ENCODE data around the gene CHCT1. TPM values are rescaled to one million over a fixed set of nuclear protein-coding genes. Genes with fewer than 3 reads are reported as not detected.
A peak's percentile ranks its signal among the peaks of the same experiment; 100 is the strongest.

Gene CHCT1
- polyA plus RNA-seq, 3 donors = 0.89 TPM; not detected in 2

DNA sequence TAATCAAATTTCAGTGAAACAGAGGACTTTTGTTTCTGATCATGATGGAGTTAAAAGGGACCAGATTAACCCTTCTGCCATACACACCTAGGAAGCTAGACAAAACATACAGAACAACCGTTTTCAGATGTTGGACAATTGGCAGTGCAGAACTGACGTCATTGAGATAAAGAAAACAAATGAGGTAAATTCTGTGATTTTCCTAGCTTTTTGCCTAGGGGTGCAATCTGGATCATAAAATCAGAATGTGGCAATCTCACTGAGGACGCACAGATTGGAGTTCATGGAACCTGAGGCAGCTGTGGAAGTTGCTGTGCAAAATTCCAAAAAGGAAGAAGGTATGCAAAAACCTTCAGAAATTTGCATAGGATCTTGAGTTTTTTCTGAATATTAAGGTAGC is 15.4 kb upstream of the CHCT1 start:
- peaks cover 0 to 3% (median 0%) of the 10 kb centered on the region in 7 donors for H3K9me3 Mint-ChIP-seq
- intact Hi-C loops (cut with micrococcal nuclease) = loop anchor here in 1 of 2 donors (10.0 kb wide), 1 partner anchor 52 kb away; no protein-coding TSS in a partner anchor
- H3K79me2 ChIP-seq (ENCODE audit: insufficient read depth, low read length) = no peaks in the 10 kb centered on the region

GRCh38 chr17:60410001-60410400 is 12.3 kb upstream of the CHCT1 start:
- Histone ChIP-seq H2AFZ (ENCODE audit: insufficient read depth, low read depth, low read length, poor library complexity, severe bottlenecking) (peak overlapping the region; percentile 8), H3K4me1 (ENCODE audit: control insufficient read depth in 1 of 2, insufficient read depth in 2 of 2, low read length in 2 of 2) (no peaks in the 10 kb centered on the region), H3K4me3 (replicated peaks in 1 of 3; ENCODE audit: low read depth in 2 of 3, low read length in 3 of 3) (no peak overlapping the region), H3K9me3 (replicated peaks in 1 of 2; ENCODE audit: control insufficient read depth in 1 of 2, insufficient read depth in 1 of 2, low read length in 2 of 2) (no peaks in the 10 kb centered on the region), H3K36me3 (replicated peaks in 1 of 2; ENCODE audit: control insufficient read depth in 1 of 2, insufficient read depth in 2 of 2, low read length in 2 of 2) (no peaks in the 10 kb centered on the region), H3K9ac (ENCODE audit: insufficient read depth, low read length, poor library complexity, severe bottlenecking) (no peak overlapping the region), H4K20me1 (ENCODE audit: insufficient read depth, low read length) (no peaks in the 10 kb centered on the region), H3K79me2 (ENCODE audit: insufficient read depth, low read length) (no peaks in the 10 kb centered on the region), H3K27me3 (ENCODE audit: control insufficient read depth in 2 of 2, insufficient read depth in 2 of 2, low read length in 2 of 2) (no peaks in the 10 kb centered on the region), H3K4me2 (replicated peaks; ENCODE audit: extremely low read depth, low read length, poor library complexity, severe bottlenecking) (no peak overlapping the region), H3K27ac (ENCODE audit: low read depth in 1 of 2, low read length in 2 of 2) (no peak overlapping the region)
- Mint-ChIP-seq H3K9me3 (peaks cover 0 to 3% (median 0%) of the 10 kb centered on the region in 7 donors), H3K4me3 (no peak overlapping the region), H3K36me3 (no peaks in the 10 kb centered on the region), H3K27ac (peak overlapping the region in 1 of 7 donors; percentile 75), H3K4me1 (no peaks in the 10 kb centered on the region), H3K27me3 (ENCODE audit: low read depth in 3 of 3) (no peaks in the 10 kb centered on the region)
- intact Hi-C loops (cut with micrococcal nuclease) = no loop called here
- WGBS (ENCODE audit: insufficient coverage) = 100% methylated on average over 3 of the region's 4 CpGs
- TF ChIP-seq, protein P1, sequence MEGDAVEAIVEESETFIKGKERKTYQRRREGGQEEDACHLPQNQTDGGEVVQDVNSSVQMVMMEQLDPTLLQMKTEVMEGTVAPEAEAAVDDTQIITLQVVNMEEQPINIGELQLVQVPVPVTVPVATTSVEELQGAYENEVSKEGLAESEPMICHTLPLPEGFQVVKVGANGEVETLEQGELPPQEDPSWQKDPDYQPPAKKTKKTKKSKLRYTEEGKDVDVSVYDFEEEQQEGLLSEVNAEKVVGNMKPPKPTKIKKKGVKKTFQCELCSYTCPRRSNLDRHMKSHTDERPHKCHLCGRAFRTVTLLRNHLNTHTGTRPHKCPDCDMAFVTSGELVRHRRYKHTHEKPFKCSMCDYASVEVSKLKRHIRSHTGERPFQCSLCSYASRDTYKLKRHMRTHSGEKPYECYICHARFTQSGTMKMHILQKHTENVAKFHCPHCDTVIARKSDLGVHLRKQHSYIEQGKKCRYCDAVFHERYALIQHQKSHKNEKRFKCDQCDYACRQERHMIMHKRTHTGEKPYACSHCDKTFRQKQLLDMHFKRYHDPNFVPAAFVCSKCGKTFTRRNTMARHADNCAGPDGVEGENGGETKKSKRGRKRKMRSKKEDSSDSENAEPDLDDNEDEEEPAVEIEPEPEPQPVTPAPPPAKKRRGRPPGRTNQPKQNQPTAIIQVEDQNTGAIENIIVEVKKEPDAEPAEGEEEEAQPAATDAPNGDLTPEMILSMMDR (IDR thresholded peaks at IDR 0.05) = no peak
- no peak for DNase-seq

More for the DNA sequence above, 15.4 kb upstream of the CHCT1 start:
- Mint-ChIP-seq H3K36me3 (peaks cover 0 to 3% of the 10 kb centered on the region in 2 donors), H3K4me1 (peaks cover 9% of the 10 kb centered on the region), H3K27me3 (ENCODE audit: low read depth in 3 of 3) (peaks cover 0 to 2% (median 0%) of the 10 kb centered on the region in 3 donors), H3K27ac (peak overlapping the region in 1 of 7 donors; percentile 41), H3K4me3 (no peak overlapping the region)
- DNase-seq = no peak
- Histone ChIP-seq H3K4me1 (ENCODE audit: control insufficient read depth in 1 of 2, insufficient read depth in 2 of 2, low read length in 2 of 2) (peaks cover 3 to 13% of the 10 kb centered on the region in 2 donors), H2AFZ (ENCODE audit: insufficient read depth, low read depth, low read length, poor library complexity, severe bottlenecking) (no peak overlapping the region), H3K27ac (ENCODE audit: low read depth in 1 of 2, low read length in 2 of 2) (no peak overlapping the region), H3K9ac (ENCODE audit: insufficient read depth, low read length, poor library complexity, severe bottlenecking) (no peak overlapping the region), H4K20me1 (ENCODE audit: insufficient read depth, low read length) (no peaks in the 10 kb centered on the region), H3K36me3 (replicated peaks in 1 of 2; ENCODE audit: control insufficient read depth in 1 of 2, insufficient read depth in 2 of 2, low read length in 2 of 2) (no peaks in the 10 kb centered on the region), H3K4me2 (replicated peaks; ENCODE audit: extremely low read depth, low read length, poor library complexity, severe bottlenecking) (no peak overlapping the region), H3K9me3 (replicated peaks in 1 of 2; ENCODE audit: control insufficient read depth in 1 of 2, insufficient read depth in 1 of 2, low read length in 2 of 2) (no peaks in the 10 kb centered on the region), H3K27me3 (ENCODE audit: control insufficient read depth in 2 of 2, insufficient read depth in 2 of 2, low read length in 2 of 2) (no peaks in the 10 kb centered on the region), H3K4me3 (replicated peaks in 1 of 3; ENCODE audit: low read depth in 2 of 3, low read length in 3 of 3) (no peak overlapping the region)
- WGBS (ENCODE audit: insufficient coverage) = 97% methylated on average over 3 of the region's 3 CpGs
- TF ChIP-seq, protein P1 (IDR thresholded peaks at IDR 0.05) = no peak

Data from CD14-positive monocyte (primary cell).